ENCODE data around the gene F8. TPM values are rescaled to one million over a fixed set of nuclear protein-coding genes. Genes with fewer than 3 reads are reported as not detected.

F8 gene
- total and polyA plus RNA-seq, 12 donors = 21.6 to 92.4 (median 37.7) TPM

GRCh38 chrX:155055494-155055893 lies 33.0 kb upstream of the F8 start:
- Histone ChIP-seq H3K9me3 (no peaks in the 10 kb centered on the region), H3K27ac (no peak overlapping the region), H3K27me3 (no peaks in the 10 kb centered on the region), H3K4me1 (peaks cover 0 to 13% (median 6%) of the 10 kb centered on the region in 9 donors), H3K36me3 (peaks cover 0 to 64% (median 0%) of the 10 kb centered on the region in 9 donors), H3K4me3 (no peak overlapping the region)
- TF ChIP-seq CTCF (IDR thresholded peaks at IDR 0.05) = no peak
- intact Hi-C loops (cut with DNase I) = loop anchor here in 8 of 10 donors (5.0 to 10.0 kb wide), 5 partner anchors 61 to 161 kb away; no protein-coding TSS in a partner anchor
- no peak for DNase-seq
- no peak for ATAC-seq
- 86 to 87% methylated on average over 3 of the region's 3 CpGs for WGBS, 2 donors

GRCh38 chrX:155054255-155054654 lies 31.7 kb upstream of the F8 start:
- intact Hi-C loops (cut with DNase I) = loop anchor here in 6 of 10 donors (5.0 to 10.0 kb wide), 5 partner anchors 59 to 159 kb away; no protein-coding TSS in a partner anchor
- 81 to 92% methylated on average over 4 of the region's 4 CpGs for WGBS, 2 donors
- ATAC-seq = no peak
- Histone ChIP-seq H3K4me1 (peaks cover 0 to 15% (median 6%) of the 10 kb centered on the region in 9 donors), H3K4me3 (no peak overlapping the region), H3K9me3 (no peaks in the 10 kb centered on the region), H3K27me3 (no peaks in the 10 kb centered on the region), H3K36me3 (peaks cover 0 to 65% (median 0%) of the 10 kb centered on the region in 9 donors), H3K27ac (no peak overlapping the region)
- no peak for TF ChIP-seq CTCF (IDR thresholded peaks at IDR 0.05)
- no peak for DNase-seq

GRCh38 chrX:155053656-155054055 lies 31.1 kb upstream of the F8 start:
- Histone ChIP-seq H3K4me1 (peaks cover 0 to 21% (median 7%) of the 10 kb centered on the region in 9 donors), H3K27me3 (no peaks in the 10 kb centered on the region), H3K9me3 (no peaks in the 10 kb centered on the region), H3K36me3 (peaks cover 0 to 65% (median 0%) of the 10 kb centered on the region in 9 donors), H3K27ac (no peak overlapping the region), H3K4me3 (no peak overlapping the region)
- no peak for TF ChIP-seq CTCF (IDR thresholded peaks at IDR 0.05)
- no peak for ATAC-seq
- DNase-seq = no peak
- WGBS, 2 donors = 90 to 93% methylated on average over 3 of the region's 3 CpGs
- intact Hi-C loops (cut with DNase I) = loop anchor here in 6 of 10 donors (5.0 to 10.0 kb wide), 5 partner anchors 59 to 159 kb away; no protein-coding TSS in a partner anchor

GRCh38 chrX:155052738-155053498 lies 30.4 kb upstream of the F8 start:
- intact Hi-C loops (cut with DNase I) = loop anchor here in 6 of 10 donors (5.0 to 10.0 kb wide), 5 partner anchors 58 to 158 kb away; no protein-coding TSS in a partner anchor
- TF ChIP-seq CTCF (IDR thresholded peaks at IDR 0.05) = no peak
- no peak overlapping the region for H3K27ac ChIP-seq
- ATAC-seq = no peak
- H3K4me3 ChIP-seq = no peak overlapping the region
- peaks cover 0 to 65% (median 0%) of the 10 kb centered on the region in 9 donors for H3K36me3 ChIP-seq
- H3K4me1 ChIP-seq = peaks cover 0 to 28% (median 8%) of the 10 kb centered on the region in 9 donors
- 93 to 95% methylated on average over 5 of the region's 5 CpGs for WGBS, 2 donors
- no peak for DNase-seq
- no peaks in the 10 kb centered on the region for H3K9me3 ChIP-seq
- H3K27me3 ChIP-seq = peaks cover 0 to 3% (median 0%) of the 10 kb centered on the region in 7 donors
